Endothelial cell of umbilical vein (primary cell): ENCODE measurements around the gene C17orf50. TPM values are rescaled to one million over a fixed set of nuclear protein-coding genes. Genes with fewer than 3 reads are reported as not detected.

Experiments
- BruUV-seq: library from RNA; stranded (reverse); fragments of 400-500 nt; replicated peaks from 2 replicates; lab custom pipeline; 2021; lab: Mats Ljungman, UMichigan
- CTCF ChIA-PET: fragments of 300-600, 350-600 bp; sonication (Branson Sonifier 250); formaldehyde crosslinking; loops from one replicate; lab custom pipeline; 2021; ENCODE audit warnings: antibody characterized with exemption, inconsistent platforms; lab: Charles Lee
- POLR2A ChIA-PET: fragments of 300-600, 350-600 bp; sonication (Branson Sonifier 250); formaldehyde crosslinking; loops from one replicate; lab custom pipeline; 2021; ENCODE audit warnings: antibody characterized with exemption, inconsistent platforms; lab: Charles Lee
- DNase-seq: peaks from one replicate; pipeline ENCODE4 v3.0.0-alpha.2; 2011; ENCODE audit warnings: low read depth, low spot score
- FAIRE-seq: peaks from 2 replicates; lab custom pipeline; 2011; peaks lifted over from hg19 to GRCh38; lab: Jason Lieb, UNC
- H2AFZ ChIP-seq: 2 replicates; pipeline ENCODE4 v1.6.0; 2012; ENCODE audit warnings: low read depth, low read length, control low read depth, inconsistent platforms
- H3K27ac ChIP-seq: 2 replicates; pipeline ENCODE4 v1.5.1; 2011; ENCODE audit warnings: low read depth, mild to moderate bottlenecking, control low read depth, low read length, moderate library complexity; ENCODE audit not compliant: insufficient read depth
- H3K27me3 ChIP-seq, 2 experiments: 2 replicates each; pipeline versions ENCODE4 v1.6.0 to v1.6.1; 2011; ENCODE audit warnings: low read length in 2 of 2, mixed read lengths in 1 of 2; ENCODE audit not compliant: control insufficient read depth in 2 of 2, insufficient read depth in 2 of 2
- H3K36me3 ChIP-seq, 2 experiments: 2 replicates in 1 of 2; 3 replicates in 1 of 2; pipeline ENCODE4 v1.5.1; 2011; ENCODE audit warnings: low read length in 2 of 2, mild to moderate bottlenecking in 1 of 2, moderate library complexity in 1 of 2; ENCODE audit not compliant: control insufficient read depth in 2 of 2, insufficient read depth in 2 of 2; ENCODE audit errors: extremely low read depth in 1 of 2
- H3K4me1 ChIP-seq: 3 replicates; pipeline ENCODE4 v1.5.1; 2011; ENCODE audit warnings: mild to moderate bottlenecking, low read length; ENCODE audit not compliant: control insufficient read depth, insufficient read depth; ENCODE audit errors: extremely low read depth
- H3K4me2 ChIP-seq: 2 replicates; pipeline ENCODE4 v1.6.1; 2011; ENCODE audit warnings: low read length, control low read depth, mixed read lengths; ENCODE audit not compliant: insufficient read depth
- H3K4me3 ChIP-seq, 3 experiments: fragments of 200-600 bp in 1 of 3; sonication (generic), shearing (Covaris generic) in 1 of 3; replicated peaks in 1 of 3; 2 replicates each; pipeline ENCODE4 v1.5.1; 2011 to 2016; ENCODE audit warnings: control low read depth in 3 of 3, low read length in 3 of 3, mild to moderate bottlenecking in 2 of 3, inconsistent platforms in 1 of 3, low read depth in 1 of 3, moderate library complexity in 1 of 3; ENCODE audit not compliant: insufficient read depth in 1 of 3
- H3K79me2 ChIP-seq: 2 replicates; pipeline ENCODE4 v1.6.0; 2012; ENCODE audit warnings: low read length, inconsistent platforms; ENCODE audit not compliant: control insufficient read depth, insufficient read depth
- H3K9ac ChIP-seq: replicated peaks from 2 replicates; pipeline ENCODE3; 2011; ENCODE audit warnings: low read length, control low read depth; ENCODE audit not compliant: insufficient read depth; ENCODE audit errors: extremely low read depth
- H3K9me1 ChIP-seq: replicated peaks from 3 replicates; pipeline ENCODE4 v1.6.0; 2011; ENCODE audit warnings: mild to moderate bottlenecking, low read length; ENCODE audit not compliant: control insufficient read depth, insufficient read depth; ENCODE audit errors: extremely low read depth
- H3K9me3 ChIP-seq: replicated peaks from 2 replicates; pipeline ENCODE4 v1.5.1; 2012; ENCODE audit warnings: low read length, inconsistent platforms; ENCODE audit not compliant: control insufficient read depth, insufficient read depth
- H4K20me1 ChIP-seq: replicated peaks from 2 replicates; pipeline ENCODE3; 2011; ENCODE audit warnings: mild to moderate bottlenecking, low read length; ENCODE audit not compliant: control insufficient read depth, insufficient read depth; ENCODE audit errors: extremely low read depth
- GATA2 ChIP-seq: IDR thresholded peaks from 2 replicates; pipeline ENCODE4 v1.7.0; 2011; ENCODE audit warnings: low read depth, mild to moderate bottlenecking, moderate library complexity, mixed read lengths, low read length; ENCODE audit not compliant: insufficient read length, insufficient read depth
- MYC ChIP-seq: IDR thresholded peaks from one replicate; pipeline ENCODE4 v1.6.1; 2011; ENCODE audit warnings: mild to moderate bottlenecking, low read depth, low read length
- dilution Hi-C: fragments of 300-500 bp; cut with MboI; formaldehyde crosslinking; loops from one replicate; pipeline ENCODE4 v1.15.0; 2019; ENCODE audit warnings: low sequenced_read_pairs; ENCODE audit not compliant: extremely low pct_ligation_motif_present
- intact Hi-C: fragments of 100-400 bp; cut with micrococcal nuclease; formaldehyde crosslinking; loops from one replicate; pipeline ENCODE4 v1.10.0; 2022
- polyA plus RNA-seq, 4 experiments: library from polyadenylated mRNA; depleted of rRNA in 3 of 4; stranded (reverse) in 3 of 4; unstranded in 1 of 4; fragments of >200 nt; gene quantifications; 2 replicates each; pipeline versions ENCODE4 v1.2.1 to v1.2.3, GENCODE V29; 2011 to 2012; ENCODE audit warnings: missing spikeins in 1 of 4
- total RNA-seq: library from RNA; stranded (reverse); gene quantifications from 2 replicates; pipeline ENCODE4 v1.2.3, GENCODE V29; 2021
- TF ChIP-seq, protein P1 (sequence below), 2 donors: IDR thresholded peaks; 1 replicate in 1 of 2; 2 replicates in 1 of 2; pipeline ENCODE4 v1.5.1; 2011; ENCODE audit warnings: low read length in 2 of 2, mild to moderate bottlenecking in 2 of 2, moderate library complexity in 2 of 2, control low read depth in 1 of 2, inconsistent platforms in 1 of 2, low read depth in 1 of 2; ENCODE audit not compliant: insufficient read depth in 1 of 2; ENCODE audit errors: extremely low read depth in 1 of 2
- TF ChIP-seq, protein P2 (sequence below): IDR thresholded peaks from 2 replicates; pipeline ENCODE4 v1.6.1; 2011; ENCODE audit not compliant: insufficient read depth, insufficient read length

Gene C17orf50
- total and polyA plus RNA-seq, 2 donors (not counting 3 experiments of a cell fraction or from before 2014, with no cell fraction given), result 0.15 TPM; not detected in 1

DNA sequence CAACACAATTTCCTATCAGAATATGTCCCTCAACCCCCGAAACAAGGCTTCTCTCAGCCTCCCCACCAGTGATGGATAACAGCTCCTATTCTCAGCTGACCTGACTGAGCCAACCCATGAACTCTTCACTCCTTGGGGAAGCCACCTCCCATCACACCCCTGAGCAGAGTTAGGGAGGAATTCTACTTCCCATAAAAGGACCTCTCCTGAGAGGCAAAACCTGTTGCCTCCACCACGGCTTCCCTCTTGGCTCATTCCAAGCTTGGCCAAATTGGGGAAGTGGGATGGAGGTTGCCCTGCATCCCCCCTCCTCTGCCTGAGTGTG is 34.9 kb upstream of the C17orf50 start:
- no peak overlapping the region for H3K27ac ChIP-seq
- peaks cover 16 to 26% of the 10 kb centered on the region in 2 experiments for H3K36me3 ChIP-seq
- H3K27me3 ChIP-seq, result no peaks in the 10 kb centered on the region
- no peaks in the 10 kb centered on the region for H3K9me3 ChIP-seq
- H3K9me1 ChIP-seq, result no peaks in the 10 kb centered on the region
- DNase-seq (no peak), FAIRE-seq (no peak)
- no peak for TF ChIP-seq GATA2
- TF ChIP-seq, protein P1, sequence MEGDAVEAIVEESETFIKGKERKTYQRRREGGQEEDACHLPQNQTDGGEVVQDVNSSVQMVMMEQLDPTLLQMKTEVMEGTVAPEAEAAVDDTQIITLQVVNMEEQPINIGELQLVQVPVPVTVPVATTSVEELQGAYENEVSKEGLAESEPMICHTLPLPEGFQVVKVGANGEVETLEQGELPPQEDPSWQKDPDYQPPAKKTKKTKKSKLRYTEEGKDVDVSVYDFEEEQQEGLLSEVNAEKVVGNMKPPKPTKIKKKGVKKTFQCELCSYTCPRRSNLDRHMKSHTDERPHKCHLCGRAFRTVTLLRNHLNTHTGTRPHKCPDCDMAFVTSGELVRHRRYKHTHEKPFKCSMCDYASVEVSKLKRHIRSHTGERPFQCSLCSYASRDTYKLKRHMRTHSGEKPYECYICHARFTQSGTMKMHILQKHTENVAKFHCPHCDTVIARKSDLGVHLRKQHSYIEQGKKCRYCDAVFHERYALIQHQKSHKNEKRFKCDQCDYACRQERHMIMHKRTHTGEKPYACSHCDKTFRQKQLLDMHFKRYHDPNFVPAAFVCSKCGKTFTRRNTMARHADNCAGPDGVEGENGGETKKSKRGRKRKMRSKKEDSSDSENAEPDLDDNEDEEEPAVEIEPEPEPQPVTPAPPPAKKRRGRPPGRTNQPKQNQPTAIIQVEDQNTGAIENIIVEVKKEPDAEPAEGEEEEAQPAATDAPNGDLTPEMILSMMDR (IDR thresholded peaks at IDR 0.05; ENCODE audit: extremely low read depth in 1 of 2, insufficient read depth in 1 of 2, low read depth in 1 of 2, low read length in 2 of 2), result no peak
- TF ChIP-seq, protein P2, sequence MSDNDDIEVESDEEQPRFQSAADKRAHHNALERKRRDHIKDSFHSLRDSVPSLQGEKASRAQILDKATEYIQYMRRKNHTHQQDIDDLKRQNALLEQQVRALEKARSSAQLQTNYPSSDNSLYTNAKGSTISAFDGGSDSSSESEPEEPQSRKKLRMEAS, result no peak
- TF ChIP-seq MYC, result no peak
- intact Hi-C loops, result no loop called here
- no peaks in the 10 kb centered on the region for H4K20me1 ChIP-seq
- no peak overlapping the region for H3K9ac ChIP-seq
- H3K4me3 ChIP-seq, result no peak overlapping the region
- H3K4me1 ChIP-seq, result no peaks in the 10 kb centered on the region
- CTCF ChIA-PET, result interaction anchor here (1.9 kb wide), 1 partner anchor 22 kb away, joined by 6 read pairs; no protein-coding TSS in a partner anchor
- dilution Hi-C loops, result loop anchor here (25.0 kb wide), 1 partner anchor 113 kb away; no protein-coding TSS in a partner anchor
- H2AFZ ChIP-seq, result no peak overlapping the region
- no TSS peak for BruUV-seq
- POLR2A ChIA-PET, result interaction anchor here (0.5 kb wide), 1 partner anchor 25 kb away, joined by 3 read pairs; no protein-coding TSS in a partner anchor
- H3K79me2 ChIP-seq, result no peaks in the 10 kb centered on the region
- H3K4me2 ChIP-seq, result no peak overlapping the region
